HUES6 (cell line): Measurements from ENCODE around the gene BCKDHB.
"Not testable (repeated sequence)": the region's sequence is repeated elsewhere in the genome, so short reads cannot be mapped to it uniquely, and the experiment has no call there.

Experiments used
- H3K27ac ChIP-seq: 2 replicates; pipeline ENCODE4 v1.7.0; 2013; ENCODE audit warnings: low read depth, mild to moderate bottlenecking, low read length, inconsistent platforms
- H3K27me3 ChIP-seq: 2 replicates; pipeline ENCODE4 v1.6.1; 2013; ENCODE audit warnings: low read length; ENCODE audit not compliant: control insufficient read depth, insufficient read depth
- H3K36me3 ChIP-seq: 2 replicates; pipeline ENCODE4 v1.6.1; 2013; ENCODE audit warnings: low read length; ENCODE audit not compliant: control insufficient read depth, insufficient read depth
- H3K4me1 ChIP-seq: 2 replicates; pipeline ENCODE4 v1.6.1; 2013; ENCODE audit warnings: low read length; ENCODE audit not compliant: control insufficient read depth, insufficient read depth
- H3K4me3 ChIP-seq: 2 replicates; pipeline ENCODE4 v1.5.1; 2013; ENCODE audit warnings: low read depth, low read length
- H3K9ac ChIP-seq: one replicate; pipeline ENCODE4 v1.6.1; 2013; ENCODE audit warnings: mild to moderate bottlenecking, low read length
- H3K9me3 ChIP-seq: 2 replicates; pipeline ENCODE4 v1.6.1; 2013; ENCODE audit warnings: low read depth, low read length; ENCODE audit not compliant: control insufficient read depth, insufficient read depth

The BCKDHB gene

GRCh38 chr6:80282913-80283554 is 176.6 kb downstream of the BCKDHB start:
- Histone ChIP-seq H3K4me1 (no peaks in the 10 kb centered on the region), H3K27me3 (no peaks in the 10 kb centered on the region), H3K36me3 (no peaks in the 10 kb centered on the region), H3K27ac (no peak overlapping the region), H3K9ac (no peak overlapping the region), H3K4me3 (no peak overlapping the region), H3K9me3 (no peaks in the 10 kb centered on the region)

- Histone ChIP-seq H3K9ac (no peak overlapping the region), H3K27me3 (no peaks in the 10 kb centered on the region), H3K36me3 (no peaks in the 10 kb centered on the region), H3K4me1 (no peaks in the 10 kb centered on the region), H3K4me3 (no peak overlapping the region), H3K27ac (0 out of 2 replicates have a peak overlapping the region, but pooled peaks have one; percentile 8), H3K9me3 (peaks cover 7% of the 10 kb centered on the region)
Observed at GRCh38 chr6:80287112-80287511, 180.6 kb downstream of the BCKDHB start.

GRCh38 chr6:80287607-80288006 is 181.1 kb downstream of the BCKDHB start:
- no peaks in the 10 kb centered on the region for H3K4me1 ChIP-seq
- no peak overlapping the region for H3K4me3 ChIP-seq
- H3K9ac ChIP-seq = no peak overlapping the region
- no peaks in the 10 kb centered on the region for H3K36me3 ChIP-seq
- H3K27ac ChIP-seq = 0 out of 2 replicates have a peak overlapping the region, but pooled peaks have one; percentile 8
- peaks cover 12% of the 10 kb centered on the region for H3K9me3 ChIP-seq
- no peaks in the 10 kb centered on the region for H3K27me3 ChIP-seq

GRCh38 chr6:80289727-80290126 is 183.3 kb downstream of the BCKDHB start:
- no peaks in the 10 kb centered on the region for H3K27me3 ChIP-seq
- no peaks in the 10 kb centered on the region; the same call in 1 of the 2 replicates for H3K36me3 ChIP-seq
- H3K9ac ChIP-seq = no peak overlapping the region
- no peaks in the 10 kb centered on the region for H3K4me1 ChIP-seq
- no peak overlapping the region for H3K4me3 ChIP-seq
- peaks cover 27% of the 10 kb centered on the region for H3K9me3 ChIP-seq
- H3K27ac ChIP-seq = no peak overlapping the region

- H3K36me3 ChIP-seq, H3K9ac ChIP-seq, H3K27ac ChIP-seq, H3K4me3 ChIP-seq, H3K27me3 ChIP-seq, H3K4me1 ChIP-seq: not testable (repeated sequence)
- peaks cover 38% of the 10 kb centered on the region for H3K9me3 ChIP-seq
Observed at GRCh38 chr6:80294531-80294930, 188.1 kb downstream of the BCKDHB start.

GRCh38 chr6:80302716-80303115 is 196.2 kb downstream of the BCKDHB start:
- Histone ChIP-seq H3K27me3 (no peaks in the 10 kb centered on the region), H3K9me3 (no peaks in the 10 kb centered on the region), H3K27ac (no peak overlapping the region), H3K4me1 (no peaks in the 10 kb centered on the region), H3K36me3 (no peaks in the 10 kb centered on the region), H3K9ac (no peak overlapping the region), H3K4me3 (no peak overlapping the region)

- Histone ChIP-seq H3K27me3 (no peaks in the 10 kb centered on the region), H3K4me3 (no peak overlapping the region)
Observed at GRCh38 chr6:80304014-80304413, 197.5 kb downstream of the BCKDHB start.

GRCh38 chr6:80314531-80314930 is 208.1 kb downstream of the BCKDHB start:
- Histone ChIP-seq H3K27me3 (no peaks in the 10 kb centered on the region), H3K36me3 (no peaks in the 10 kb centered on the region), H3K9ac (no peak overlapping the region), H3K9me3 (no peaks in the 10 kb centered on the region; the same call in 1 of the 2 replicates), H3K4me3 (no peak overlapping the region), H3K4me1 (no peaks in the 10 kb centered on the region; the same call in 1 of the 2 replicates), H3K27ac (no peak overlapping the region)

More at GRCh38 chr6:80304014-80304413, 197.5 kb downstream of the BCKDHB start:
- no peaks in the 10 kb centered on the region for H3K9me3 ChIP-seq
- no peak overlapping the region for H3K9ac ChIP-seq
- no peaks in the 10 kb centered on the region for H3K36me3 ChIP-seq
- H3K27ac ChIP-seq = no peak overlapping the region
- no peaks in the 10 kb centered on the region for H3K4me1 ChIP-seq

GRCh38 chr6:80316686-80317231 is 210.3 kb downstream of the BCKDHB start:
- no peaks in the 10 kb centered on the region; the same call in 1 of the 2 replicates for H3K9me3 ChIP-seq
- no peaks in the 10 kb centered on the region; the same call in 1 of the 2 replicates for H3K4me1 ChIP-seq
- H3K27ac ChIP-seq = no peak overlapping the region
- no peaks in the 10 kb centered on the region for H3K36me3 ChIP-seq
- no peak overlapping the region for H3K4me3 ChIP-seq
- H3K9ac ChIP-seq = no peak overlapping the region
- no peaks in the 10 kb centered on the region for H3K27me3 ChIP-seq

- no peaks in the 10 kb centered on the region for H3K36me3 ChIP-seq
- H3K27ac ChIP-seq = no peak overlapping the region
- H3K4me3 ChIP-seq = no peak overlapping the region
- no peaks in the 10 kb centered on the region for H3K27me3 ChIP-seq
- no peaks in the 10 kb centered on the region for H3K9me3 ChIP-seq
- no peak overlapping the region for H3K9ac ChIP-seq
- no peaks in the 10 kb centered on the region; the same call in 1 of the 2 replicates for H3K4me1 ChIP-seq
Observed at GRCh38 chr6:80319196-80319595, 212.7 kb downstream of the BCKDHB start.

GRCh38 chr6:80321011-80321410 is 214.5 kb downstream of the BCKDHB start:
- H3K27ac ChIP-seq = no peak overlapping the region
- H3K4me1 ChIP-seq = no peaks in the 10 kb centered on the region
- no peak overlapping the region for H3K4me3 ChIP-seq
- no peaks in the 10 kb centered on the region for H3K36me3 ChIP-seq
- H3K9me3 ChIP-seq = no peaks in the 10 kb centered on the region
- no peaks in the 10 kb centered on the region for H3K27me3 ChIP-seq
- no peak overlapping the region for H3K9ac ChIP-seq
